ENCODE data around the gene DNAJA2.

DNA sequence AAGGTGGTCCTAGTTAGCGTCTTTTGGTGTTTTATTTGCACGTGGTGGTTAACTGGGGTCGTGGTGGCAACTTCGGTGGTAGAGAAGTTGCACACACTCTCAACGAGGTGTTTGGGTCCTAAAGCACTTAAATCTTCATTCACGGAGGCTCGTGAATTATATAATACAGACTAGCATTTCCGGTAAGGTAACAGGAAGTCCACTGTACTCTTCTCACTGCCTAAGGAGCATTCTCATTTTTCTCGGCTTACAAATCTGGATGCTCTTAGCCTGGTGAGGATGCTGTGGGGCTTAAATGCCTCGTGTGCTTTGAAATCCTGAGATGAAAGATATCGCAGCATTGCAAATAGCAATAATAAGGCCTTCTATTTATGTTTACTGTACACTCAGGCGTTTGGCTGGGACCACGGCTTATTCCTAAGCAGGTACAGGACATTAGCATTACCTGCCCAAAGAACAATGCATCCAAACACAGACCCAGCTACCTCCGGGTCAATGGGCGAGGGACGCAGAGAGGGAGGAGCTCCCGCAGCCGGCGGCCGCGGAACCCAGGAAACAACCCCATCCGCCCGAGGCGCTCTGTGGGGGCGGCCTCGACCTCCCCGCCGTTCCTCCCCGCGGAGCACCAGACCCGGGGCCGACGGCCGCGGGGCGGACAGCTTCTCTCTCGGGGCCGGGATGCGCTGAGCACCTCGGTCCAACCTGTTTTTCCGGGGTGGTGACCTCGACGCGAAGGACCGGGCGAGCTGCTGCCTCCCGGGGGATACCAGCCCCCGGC is 856 bp downstream of the DNAJA2 start:
- TF ChIP-seq, protein P1, sequence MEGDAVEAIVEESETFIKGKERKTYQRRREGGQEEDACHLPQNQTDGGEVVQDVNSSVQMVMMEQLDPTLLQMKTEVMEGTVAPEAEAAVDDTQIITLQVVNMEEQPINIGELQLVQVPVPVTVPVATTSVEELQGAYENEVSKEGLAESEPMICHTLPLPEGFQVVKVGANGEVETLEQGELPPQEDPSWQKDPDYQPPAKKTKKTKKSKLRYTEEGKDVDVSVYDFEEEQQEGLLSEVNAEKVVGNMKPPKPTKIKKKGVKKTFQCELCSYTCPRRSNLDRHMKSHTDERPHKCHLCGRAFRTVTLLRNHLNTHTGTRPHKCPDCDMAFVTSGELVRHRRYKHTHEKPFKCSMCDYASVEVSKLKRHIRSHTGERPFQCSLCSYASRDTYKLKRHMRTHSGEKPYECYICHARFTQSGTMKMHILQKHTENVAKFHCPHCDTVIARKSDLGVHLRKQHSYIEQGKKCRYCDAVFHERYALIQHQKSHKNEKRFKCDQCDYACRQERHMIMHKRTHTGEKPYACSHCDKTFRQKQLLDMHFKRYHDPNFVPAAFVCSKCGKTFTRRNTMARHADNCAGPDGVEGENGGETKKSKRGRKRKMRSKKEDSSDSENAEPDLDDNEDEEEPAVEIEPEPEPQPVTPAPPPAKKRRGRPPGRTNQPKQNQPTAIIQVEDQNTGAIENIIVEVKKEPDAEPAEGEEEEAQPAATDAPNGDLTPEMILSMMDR (IDR thresholded peaks at IDR 0.05) = no peak
- TF ChIP-seq NR2C2 (CRISPR knock-in tag; IDR thresholded peaks at IDR 0.05) (no peak), CREM (CRISPR knock-in tag; IDR thresholded peaks at IDR 0.05) (no peak), ZNF232 (CRISPR knock-in tag; IDR thresholded peaks at IDR 0.05) (no peak), ZNF263 (CRISPR knock-in tag; IDR thresholded peaks at IDR 0.05; ENCODE audit: low read depth) (no peak), FOXJ3 (CRISPR knock-in tag; IDR thresholded peaks at IDR 0.05; ENCODE audit: borderline replicate concordance) (no peak), GABPB1 (CRISPR knock-in tag; IDR thresholded peaks at IDR 0.05) (no peak), SP1 (CRISPR knock-in tag; conservative IDR thresholded peaks at IDR 0.05) (no peak)
- TF ChIP-seq, protein P2, sequence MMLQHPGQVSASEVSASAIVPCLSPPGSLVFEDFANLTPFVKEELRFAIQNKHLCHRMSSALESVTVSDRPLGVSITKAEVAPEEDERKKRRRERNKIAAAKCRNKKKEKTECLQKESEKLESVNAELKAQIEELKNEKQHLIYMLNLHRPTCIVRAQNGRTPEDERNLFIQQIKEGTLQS (CRISPR knock-in tag; conservative IDR thresholded peaks at IDR 0.05) = no peak
- TF ChIP-seq, protein P3, sequence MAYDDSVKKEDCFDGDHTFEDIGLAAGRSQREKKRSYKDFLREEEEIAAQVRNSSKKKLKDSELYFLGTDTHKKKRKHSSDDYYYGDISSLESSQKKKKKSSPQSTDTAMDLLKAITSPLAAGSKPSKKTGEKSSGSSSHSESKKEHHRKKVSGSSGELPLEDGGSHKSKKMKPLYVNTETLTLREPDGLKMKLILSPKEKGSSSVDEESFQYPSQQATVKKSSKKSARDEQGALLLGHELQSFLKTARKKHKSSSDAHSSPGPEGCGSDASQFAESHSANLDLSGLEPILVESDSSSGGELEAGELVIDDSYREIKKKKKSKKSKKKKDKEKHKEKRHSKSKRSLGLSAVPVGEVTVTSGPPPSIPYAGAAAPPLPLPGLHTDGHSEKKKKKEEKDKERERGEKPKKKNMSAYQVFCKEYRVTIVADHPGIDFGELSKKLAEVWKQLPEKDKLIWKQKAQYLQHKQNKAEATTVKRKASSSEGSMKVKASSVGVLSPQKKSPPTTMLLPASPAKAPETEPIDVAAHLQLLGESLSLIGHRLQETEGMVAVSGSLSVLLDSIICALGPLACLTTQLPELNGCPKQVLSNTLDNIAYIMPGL (CRISPR knock-in tag; IDR thresholded peaks at IDR 0.05) = no peak
- TF ChIP-seq, protein P4, sequence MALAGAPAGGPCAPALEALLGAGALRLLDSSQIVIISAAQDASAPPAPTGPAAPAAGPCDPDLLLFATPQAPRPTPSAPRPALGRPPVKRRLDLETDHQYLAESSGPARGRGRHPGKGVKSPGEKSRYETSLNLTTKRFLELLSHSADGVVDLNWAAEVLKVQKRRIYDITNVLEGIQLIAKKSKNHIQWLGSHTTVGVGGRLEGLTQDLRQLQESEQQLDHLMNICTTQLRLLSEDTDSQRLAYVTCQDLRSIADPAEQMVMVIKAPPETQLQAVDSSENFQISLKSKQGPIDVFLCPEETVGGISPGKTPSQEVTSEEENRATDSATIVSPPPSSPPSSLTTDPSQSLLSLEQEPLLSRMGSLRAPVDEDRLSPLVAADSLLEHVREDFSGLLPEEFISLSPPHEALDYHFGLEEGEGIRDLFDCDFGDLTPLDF (CRISPR knock-in tag; IDR thresholded peaks at IDR 0.05) = no peak
- TF ChIP-seq, protein P5, sequence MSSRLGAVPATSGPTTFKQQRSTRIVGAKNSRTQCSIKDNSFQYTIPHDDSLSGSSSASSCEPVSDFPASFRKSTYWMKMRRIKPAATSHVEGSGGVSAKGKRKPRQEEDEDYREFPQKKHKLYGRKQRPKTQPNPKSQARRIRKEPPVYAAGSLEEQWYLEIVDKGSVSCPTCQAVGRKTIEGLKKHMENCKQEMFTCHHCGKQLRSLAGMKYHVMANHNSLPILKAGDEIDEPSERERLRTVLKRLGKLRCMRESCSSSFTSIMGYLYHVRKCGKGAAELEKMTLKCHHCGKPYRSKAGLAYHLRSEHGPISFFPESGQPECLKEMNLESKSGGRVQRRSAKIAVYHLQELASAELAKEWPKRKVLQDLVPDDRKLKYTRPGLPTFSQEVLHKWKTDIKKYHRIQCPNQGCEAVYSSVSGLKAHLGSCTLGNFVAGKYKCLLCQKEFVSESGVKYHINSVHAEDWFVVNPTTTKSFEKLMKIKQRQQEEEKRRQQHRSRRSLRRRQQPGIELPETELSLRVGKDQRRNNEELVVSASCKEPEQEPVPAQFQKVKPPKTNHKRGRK (CRISPR knock-in tag; IDR thresholded peaks at IDR 0.05; ENCODE audit: borderline replicate concordance) = no peak
- TF ChIP-seq, protein P6, sequence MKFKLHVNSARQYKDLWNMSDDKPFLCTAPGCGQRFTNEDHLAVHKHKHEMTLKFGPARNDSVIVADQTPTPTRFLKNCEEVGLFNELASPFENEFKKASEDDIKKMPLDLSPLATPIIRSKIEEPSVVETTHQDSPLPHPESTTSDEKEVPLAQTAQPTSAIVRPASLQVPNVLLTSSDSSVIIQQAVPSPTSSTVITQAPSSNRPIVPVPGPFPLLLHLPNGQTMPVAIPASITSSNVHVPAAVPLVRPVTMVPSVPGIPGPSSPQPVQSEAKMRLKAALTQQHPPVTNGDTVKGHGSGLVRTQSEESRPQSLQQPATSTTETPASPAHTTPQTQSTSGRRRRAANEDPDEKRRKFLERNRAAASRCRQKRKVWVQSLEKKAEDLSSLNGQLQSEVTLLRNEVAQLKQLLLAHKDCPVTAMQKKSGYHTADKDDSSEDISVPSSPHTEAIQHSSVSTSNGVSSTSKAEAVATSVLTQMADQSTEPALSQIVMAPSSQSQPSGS (CRISPR knock-in tag; IDR thresholded peaks at IDR 0.05; ENCODE audit: borderline replicate concordance, low read depth) = no peak
- TF ChIP-seq, protein P7, sequence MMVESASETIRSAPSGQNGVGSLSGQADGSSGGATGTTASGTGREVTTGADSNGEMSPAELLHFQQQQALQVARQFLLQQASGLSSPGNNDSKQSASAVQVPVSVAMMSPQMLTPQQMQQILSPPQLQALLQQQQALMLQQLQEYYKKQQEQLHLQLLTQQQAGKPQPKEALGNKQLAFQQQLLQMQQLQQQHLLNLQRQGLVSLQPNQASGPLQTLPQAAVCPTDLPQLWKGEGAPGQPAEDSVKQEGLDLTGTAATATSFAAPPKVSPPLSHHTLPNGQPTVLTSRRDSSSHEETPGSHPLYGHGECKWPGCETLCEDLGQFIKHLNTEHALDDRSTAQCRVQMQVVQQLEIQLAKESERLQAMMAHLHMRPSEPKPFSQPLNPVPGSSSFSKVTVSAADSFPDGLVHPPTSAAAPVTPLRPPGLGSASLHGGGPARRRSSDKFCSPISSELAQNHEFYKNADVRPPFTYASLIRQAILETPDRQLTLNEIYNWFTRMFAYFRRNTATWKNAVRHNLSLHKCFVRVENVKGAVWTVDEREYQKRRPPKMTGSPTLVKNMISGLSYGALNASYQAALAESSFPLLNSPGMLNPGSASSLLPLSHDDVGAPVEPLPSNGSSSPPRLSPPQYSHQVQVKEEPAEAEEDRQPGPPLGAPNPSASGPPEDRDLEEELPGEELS (CRISPR knock-in tag; IDR thresholded peaks at IDR 0.05) = 0 out of 2 replicates have a peak, but pooled peaks have one; percentile 38

Measured in WTC11 (cell line).